PFSK-1 (cell line): ENCODE measurements around the gene DCXR.

ENCODE experiments used
- POLR2AphosphoS5 ChIP-seq: IDR thresholded peaks from 2 replicates; pipeline ENCODE4 v1.6.1; 2012; ENCODE audit warnings: low read depth, mild to moderate bottlenecking, control low read depth, low read length, moderate library complexity
- REST ChIP-seq, 2 experiments: IDR thresholded peaks; 2 replicates each; pipeline versions ENCODE4 v1.6.1 to v1.8.0; 2011 to 2012; ENCODE audit warnings: low read depth in 2 of 2, low read length in 2 of 2, control low read depth in 1 of 2, inconsistent platforms in 1 of 2, mild to moderate bottlenecking in 1 of 2, moderate library complexity in 1 of 2; ENCODE audit not compliant: insufficient read depth in 1 of 2
- SIN3A ChIP-seq: IDR thresholded peaks from 2 replicates; pipeline ENCODE4 v1.6.1; 2012; ENCODE audit warnings: mild to moderate bottlenecking, low read length, moderate library complexity, borderline replicate concordance; ENCODE audit not compliant: insufficient read depth

GRCh38 chr17:82037889-82038195 is 345 bp upstream of the DCXR start:
- TF ChIP-seq REST (IDR thresholded peaks at IDR 0.05; ENCODE audit: insufficient read depth in 1 of 2, low read depth in 2 of 2, low read length in 2 of 2) = no peak
- no peak for TF ChIP-seq POLR2AphosphoS5
- TF ChIP-seq SIN3A = no peak
